K562 (cell line): ENCODE data around the gene GRID2IP. TPM values are rescaled to one million over a fixed set of nuclear protein-coding genes. Genes with fewer than 3 reads are reported as not detected.
A peak's percentile ranks its signal among the peaks of the same experiment; 100 is the strongest.

Source experiments
- CTCF ChIP-seq, 3 experiments: IDR thresholded peaks in 2 of 3; conservative IDR thresholded peaks in 1 of 3; 2 replicates each; pipeline ENCODE4 v1.5.1; 2011 to 2012; ENCODE audit warnings: low read length in 3 of 3, mild to moderate bottlenecking in 3 of 3, control low read depth in 2 of 3, improper control_type of control experiment in 1 of 3, inconsistent platforms in 1 of 3, low read depth in 1 of 3, mixed read lengths in 1 of 3, moderate library complexity in 1 of 3; ENCODE audit not compliant: insufficient read depth in 2 of 3
- JUNB ChIP-seq: fragments of 450-650 bp; formaldehyde crosslinking; conservative IDR thresholded peaks from 2 replicates; pipeline ENCODE4 v1.4.0; 2020; ENCODE audit warnings: mild to moderate bottlenecking
- ZNF318 ChIP-seq, 2 experiments: fragments of 450-650 bp; IDR thresholded peaks; 2 replicates each; pipeline ENCODE4 v1.6.1; 2016; ENCODE audit warnings: mild to moderate bottlenecking in 2 of 2, borderline replicate concordance in 1 of 2, low read depth in 1 of 2, moderate library complexity in 1 of 2
- polyA plus RNA-seq, 8 experiments: library from polyadenylated mRNA; depleted of rRNA in 4 of 8; stranded (reverse) in 5 of 8; unstranded in 3 of 8; fragments of >200 nt; fragmentation: Nextera tagmentation in 2 of 8; fragmentation: Illumina TruSeq in 1 of 8; extraction: Ambion mirVana in 2 of 8; extraction: Trizol in 1 of 8; gene quantifications; 2 replicates each; pipeline versions ENCODE4 v1.2.1 to v1.2.3, GENCODE V29; 2011 to 2014; ENCODE audit warnings: inconsistent platforms in 1 of 8, missing spikeins in 1 of 8
- total RNA-seq, 7 experiments: library from RNA; depleted of rRNA in 6 of 7; stranded (reverse); fragments of >200 nt in 6 of 7; fragmentation: Illumina TruSeq in 2 of 7; extraction: Trizol in 2 of 7; gene quantifications; 2 replicates each; pipeline versions ENCODE4 v1.2.1 to v1.2.3, GENCODE V29; 2011 to 2021; ENCODE audit warnings: low replicate concordance in 1 of 7

GRID2IP gene
- total and polyA plus RNA-seq, 9 of the 15 experiments (the other 6 are each of a cell fraction or from before 2014, with no cell fraction given) = not detected

GRCh38 chr7:6556196-6556595 lies 4.9 kb upstream of the GRID2IP start (continued):
- TF ChIP-seq ZNF318 (IDR thresholded peaks at IDR 0.05; ENCODE audit: borderline replicate concordance in 1 of 2, low read depth in 1 of 2) (no peak), CTCF (IDR thresholded peaks at IDR 0.05 in 2 of 3, conservative IDR thresholded peaks at IDR 0.05 in 1 of 3; ENCODE audit: insufficient read depth in 2 of 3, low read depth in 1 of 3, low read length in 3 of 3) (peak in 2 of 3 experiments; percentile 36 to 44; a peak in 2 of 6 replicates), JUNB (CRISPR knock-in tag) (no peak)
